Myocyte (in vitro differentiated cells): ENCODE measurements around the gene DKK1. TPM values are rescaled to one million over a fixed set of nuclear protein-coding genes. Genes with fewer than 3 reads are reported as not detected.
A peak's percentile ranks its signal among the peaks of the same experiment; 100 is the strongest.

Experiments used
- DNase-seq: peaks from one replicate; pipeline ENCODE4 v3.0.0-alpha.2; 2012; ENCODE audit warnings: low read depth
- total RNA-seq: library from RNA; depleted of rRNA; stranded (reverse); fragments of >200 nt; gene quantifications from 2 replicates; pipeline ENCODE4 v1.2.3, GENCODE V29; 2014

The DKK1 gene
- total RNA-seq, 1 donor from 2014 or later: 13.5 TPM

DNA sequence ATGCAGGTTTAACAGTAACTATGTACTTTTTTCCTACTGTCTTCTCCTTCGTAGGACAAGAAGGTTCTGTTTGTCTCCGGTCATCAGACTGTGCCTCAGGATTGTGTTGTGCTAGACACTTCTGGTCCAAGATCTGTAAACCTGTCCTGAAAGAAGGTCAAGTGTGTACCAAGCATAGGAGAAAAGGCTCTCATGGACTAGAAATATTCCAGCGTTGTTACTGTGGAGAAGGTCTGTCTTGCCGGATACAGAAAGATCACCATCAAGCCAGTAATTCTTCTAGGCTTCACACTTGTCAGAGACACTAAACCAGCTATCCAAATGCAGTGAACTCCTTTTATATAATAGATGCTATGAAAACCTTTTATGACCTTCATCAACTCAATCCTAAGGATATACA lies 2.4 kb downstream of the DKK1 start:
- no peak for DNase-seq

DNA sequence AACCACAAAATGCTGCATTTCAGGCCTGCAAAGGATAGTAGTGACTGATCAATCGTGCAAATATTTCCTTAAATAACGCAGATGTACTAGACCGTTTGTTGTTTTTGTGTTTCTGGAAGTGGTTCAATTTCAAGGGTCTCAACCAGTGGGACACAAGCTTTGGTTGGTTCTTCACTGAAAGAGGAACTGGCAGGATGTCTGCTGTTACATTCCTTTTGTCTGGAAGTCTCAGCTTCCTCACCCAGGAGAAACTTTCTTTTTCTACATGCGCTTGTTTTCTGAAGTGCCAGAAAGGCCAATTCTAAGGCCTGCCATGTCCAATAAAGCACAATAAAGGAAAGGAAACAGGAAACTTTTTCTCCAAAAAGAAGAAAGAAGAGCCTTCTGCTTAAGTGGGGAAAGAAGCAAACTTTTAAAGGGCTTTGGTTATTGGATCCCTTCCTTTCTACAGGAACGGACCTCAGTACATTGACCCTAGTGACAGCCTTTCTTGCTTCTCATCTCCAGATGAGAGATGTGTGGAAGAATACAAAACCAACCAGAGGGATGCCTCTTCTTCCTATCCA lies 4.1 kb downstream of the DKK1 start:
- peak; percentile 39 for DNase-seq

DNA sequence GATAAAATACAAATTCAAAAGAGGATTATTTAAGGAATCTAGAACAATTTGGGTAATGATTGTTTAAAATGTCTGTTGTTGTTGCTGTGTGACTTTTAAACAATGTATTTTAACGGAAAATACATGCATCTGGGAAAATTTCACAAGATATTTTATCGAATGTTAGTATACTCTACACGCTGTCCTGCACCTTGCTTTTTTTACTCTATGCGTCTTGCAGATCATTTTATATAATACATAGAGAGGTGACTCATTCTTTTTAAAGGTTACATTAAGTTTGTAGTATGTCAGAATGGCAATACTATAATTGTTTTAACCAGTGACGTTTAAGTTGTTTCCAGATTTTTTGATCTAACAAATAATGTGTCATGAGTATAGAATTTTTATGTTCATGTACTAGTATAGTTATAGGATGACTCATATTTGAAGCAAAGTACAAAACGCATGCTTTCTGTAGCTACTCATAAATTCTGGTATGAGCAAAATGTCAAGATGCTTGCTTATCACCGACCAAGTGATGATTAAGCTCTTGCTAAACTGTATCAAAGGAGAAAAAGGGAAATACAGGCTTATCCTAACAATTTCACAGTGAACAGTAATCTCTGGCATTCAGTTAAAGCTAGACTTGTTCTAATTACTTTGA lies 4.9 kb downstream of the DKK1 start:
- no peak for DNase-seq

DNA sequence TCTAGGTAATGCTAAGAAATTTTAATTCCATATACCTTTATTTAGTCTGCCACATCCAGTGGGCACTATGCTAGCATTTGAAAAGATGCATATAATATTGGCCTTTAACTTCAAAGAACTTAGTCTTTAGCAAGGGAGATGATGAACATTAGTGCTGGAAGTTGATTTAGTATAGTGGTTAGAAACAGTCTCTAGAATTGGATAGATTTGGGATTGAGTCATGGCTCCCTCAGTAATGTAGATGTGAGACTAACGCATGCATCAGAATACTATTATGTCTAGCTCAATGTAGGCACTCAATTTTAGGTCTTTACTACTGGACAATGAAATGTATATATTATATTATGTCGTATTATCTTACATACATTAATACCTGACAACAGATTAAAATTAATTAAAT lies 5.8 kb downstream of the DKK1 start:
- no peak for DNase-seq

DNA sequence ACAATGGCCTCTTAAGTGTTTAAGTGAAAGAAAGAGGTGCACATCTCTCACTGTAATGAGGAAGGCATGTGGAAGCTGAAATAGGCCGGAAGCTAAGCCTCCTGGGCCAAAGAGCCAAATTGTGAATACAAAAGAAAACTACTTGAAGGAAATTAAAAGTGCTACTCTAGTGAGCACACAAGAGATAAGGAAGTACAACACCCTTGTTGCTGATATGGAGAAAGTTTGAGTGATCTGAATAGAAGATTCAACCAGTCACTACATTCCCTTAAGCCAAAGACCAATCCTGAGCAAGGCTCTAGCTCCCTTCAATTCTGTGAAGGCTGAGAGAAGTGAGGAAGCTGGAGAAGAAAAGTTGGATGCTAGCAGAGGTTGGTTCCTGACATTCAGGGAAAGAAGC lies 8.2 kb downstream of the DKK1 start:
- DNase-seq: no peak

DNA sequence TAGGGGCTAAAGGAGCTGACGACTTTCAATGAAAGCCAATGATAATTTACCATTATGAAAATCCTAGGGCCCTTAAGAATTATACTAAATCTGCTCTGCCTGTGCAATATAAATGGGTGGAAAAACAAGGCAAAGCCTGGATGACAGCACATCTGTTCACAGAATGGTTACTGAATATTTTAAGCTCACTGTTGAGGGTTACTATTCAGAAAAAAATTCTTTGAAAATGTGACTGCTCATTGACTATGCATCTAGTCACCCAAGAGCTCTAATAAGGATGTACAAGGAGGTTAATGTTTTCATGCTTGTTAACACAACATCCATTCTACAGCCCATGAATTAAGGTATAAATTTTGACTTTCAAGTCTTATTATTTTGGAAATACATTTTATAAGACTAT lies 8.9 kb downstream of the DKK1 start:
- no peak for DNase-seq

DNA sequence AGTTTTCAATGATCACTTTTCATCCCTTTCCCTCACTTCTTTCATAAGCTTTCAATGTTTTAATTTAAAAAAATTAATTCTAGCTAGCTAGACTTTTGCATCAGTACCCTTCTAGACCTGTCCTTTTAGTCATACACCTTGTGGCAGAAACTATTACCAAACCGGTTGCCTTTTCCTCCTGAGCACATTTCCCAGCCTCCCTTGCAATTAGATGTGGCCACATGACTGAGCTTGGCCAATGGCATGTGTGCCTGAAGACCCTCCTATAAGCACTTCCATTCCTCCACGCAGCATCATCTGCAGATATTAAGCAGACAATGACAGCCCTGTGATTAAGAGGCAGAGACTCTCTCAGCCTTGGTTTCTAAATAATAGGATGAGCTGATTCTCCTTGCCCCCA lies 12.3 kb downstream of the DKK1 start:
- DNase-seq: no peak

DNA sequence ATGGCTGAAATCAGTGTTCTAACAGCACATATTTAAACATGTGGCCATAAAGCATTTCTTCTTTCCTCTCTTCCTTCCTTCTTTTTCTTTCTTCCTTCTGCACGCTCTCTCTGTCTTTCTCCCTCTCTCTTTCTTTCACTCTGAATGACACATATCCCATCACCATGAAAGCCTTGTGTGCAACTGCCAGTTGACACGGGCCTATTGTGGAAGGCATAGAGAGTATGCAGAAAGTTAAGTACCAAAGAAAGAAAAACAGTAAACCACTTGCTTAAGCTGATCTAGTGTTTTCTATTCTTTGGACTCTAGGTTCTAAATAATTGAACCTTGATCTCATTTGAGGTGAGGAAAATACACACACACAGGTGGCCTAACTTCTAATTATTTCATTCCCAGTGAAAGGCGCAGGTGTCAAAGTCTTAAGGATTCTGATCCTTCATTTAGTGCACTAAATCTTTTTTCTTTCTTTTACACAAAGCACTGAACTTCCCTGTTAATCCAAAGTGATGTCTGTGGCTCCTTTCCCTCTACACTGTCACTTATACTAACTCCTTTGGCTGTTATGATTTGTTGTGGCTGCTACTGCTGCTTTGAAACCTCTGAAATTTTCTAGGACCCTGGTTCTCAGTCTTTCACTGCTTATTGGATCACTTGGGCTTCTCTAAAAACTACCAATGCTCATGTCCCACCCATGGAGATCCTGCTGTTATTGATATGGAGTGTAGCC lies 17.7 kb downstream of the DKK1 start:
- DNase-seq: no peak

DNA sequence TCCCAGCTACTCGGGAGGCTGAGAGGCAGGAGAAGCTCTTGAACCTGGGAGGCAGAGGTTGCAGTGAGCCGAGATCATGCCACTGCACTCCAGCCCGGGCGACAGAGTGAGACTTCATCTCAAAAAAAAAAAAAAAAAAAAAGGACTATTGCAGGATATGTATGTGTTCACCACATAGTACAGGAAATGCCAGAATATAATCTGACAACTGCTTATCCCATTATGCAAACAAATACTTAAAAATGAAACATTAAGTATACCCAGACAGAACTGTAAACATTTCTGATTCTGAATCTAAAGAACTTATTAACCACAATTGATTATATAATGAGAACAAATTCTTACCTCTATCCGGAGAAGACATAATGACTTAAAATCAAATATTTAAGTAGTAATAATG lies 18.7 kb downstream of the DKK1 start:
- DNase-seq: no peak

DNA sequence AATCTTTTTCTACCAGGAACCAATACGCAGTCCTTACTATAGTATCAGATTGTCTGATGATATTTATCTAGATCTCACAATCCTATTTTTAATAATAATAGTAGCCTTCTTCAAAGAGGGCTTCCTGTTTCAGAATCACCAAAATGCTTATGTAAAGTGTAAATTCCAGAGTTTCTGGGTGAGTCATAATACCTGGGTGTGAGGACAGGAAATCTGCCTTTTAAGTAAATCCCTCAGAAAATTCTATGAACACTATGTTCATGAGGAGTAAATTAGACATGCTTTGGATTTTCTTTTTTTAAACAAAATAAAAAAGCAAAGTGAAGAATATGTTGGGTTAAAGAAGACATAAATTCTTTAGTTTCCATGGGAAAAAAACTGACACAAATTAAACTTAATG lies 20.5 kb downstream of the DKK1 start:
- no peak for DNase-seq

DNA sequence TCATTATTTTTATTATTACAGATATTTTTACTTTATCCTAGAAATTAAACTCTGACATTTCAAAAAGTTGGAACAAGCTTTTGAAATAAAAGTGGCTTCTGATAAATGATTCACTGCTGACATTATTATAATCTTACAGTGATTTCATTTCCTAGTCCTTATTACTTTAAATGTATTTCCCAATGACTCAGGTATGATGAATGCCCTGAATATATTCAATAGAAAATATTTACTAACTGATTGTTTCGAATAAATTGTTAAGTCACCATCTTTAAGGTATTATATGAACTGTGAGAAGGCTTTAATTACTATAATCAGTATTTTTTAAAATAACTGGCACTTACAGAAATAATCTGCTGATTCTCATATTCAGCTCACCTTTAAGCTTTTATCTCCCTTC lies 21.6 kb downstream of the DKK1 start:
- DNase-seq: no peak

DNA sequence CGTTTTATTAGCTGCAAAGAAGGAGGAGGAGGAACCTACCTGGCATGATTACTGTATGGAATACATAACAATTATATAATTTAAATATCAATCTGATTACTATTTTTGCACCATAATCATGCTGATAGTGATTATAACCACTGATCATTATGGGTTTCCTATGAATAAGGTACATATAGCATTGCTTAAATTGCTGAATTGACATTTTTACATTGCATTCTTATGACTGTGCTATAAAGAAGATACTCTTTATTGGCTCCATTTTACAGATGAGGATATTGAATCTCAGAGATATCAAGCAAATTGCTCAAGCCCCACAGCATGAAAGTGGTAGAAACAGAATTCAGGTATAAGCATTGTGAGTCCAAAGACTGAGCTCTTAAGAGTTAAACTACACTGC lies 23.1 kb downstream of the DKK1 start:
- DNase-seq: no peak

DNA sequence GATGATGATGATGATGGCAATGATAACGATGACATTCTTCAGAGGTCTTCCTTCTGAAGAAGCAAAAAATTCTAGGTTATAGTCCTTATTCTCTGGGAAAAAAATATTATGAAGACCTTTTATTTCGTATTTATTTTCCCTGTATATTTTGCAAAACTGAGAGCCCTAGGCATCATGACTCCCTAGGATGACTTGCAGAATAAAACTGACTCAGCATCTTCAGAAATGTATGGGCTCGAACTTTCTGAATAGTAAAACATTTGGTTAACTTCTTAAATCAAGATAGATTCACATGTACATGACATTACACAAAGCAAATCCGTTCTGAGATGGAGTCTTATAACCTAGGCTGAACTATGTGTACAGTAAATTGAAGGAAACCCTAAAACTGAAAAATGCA lies 29.4 kb downstream of the DKK1 start:
- no peak for DNase-seq

DNA sequence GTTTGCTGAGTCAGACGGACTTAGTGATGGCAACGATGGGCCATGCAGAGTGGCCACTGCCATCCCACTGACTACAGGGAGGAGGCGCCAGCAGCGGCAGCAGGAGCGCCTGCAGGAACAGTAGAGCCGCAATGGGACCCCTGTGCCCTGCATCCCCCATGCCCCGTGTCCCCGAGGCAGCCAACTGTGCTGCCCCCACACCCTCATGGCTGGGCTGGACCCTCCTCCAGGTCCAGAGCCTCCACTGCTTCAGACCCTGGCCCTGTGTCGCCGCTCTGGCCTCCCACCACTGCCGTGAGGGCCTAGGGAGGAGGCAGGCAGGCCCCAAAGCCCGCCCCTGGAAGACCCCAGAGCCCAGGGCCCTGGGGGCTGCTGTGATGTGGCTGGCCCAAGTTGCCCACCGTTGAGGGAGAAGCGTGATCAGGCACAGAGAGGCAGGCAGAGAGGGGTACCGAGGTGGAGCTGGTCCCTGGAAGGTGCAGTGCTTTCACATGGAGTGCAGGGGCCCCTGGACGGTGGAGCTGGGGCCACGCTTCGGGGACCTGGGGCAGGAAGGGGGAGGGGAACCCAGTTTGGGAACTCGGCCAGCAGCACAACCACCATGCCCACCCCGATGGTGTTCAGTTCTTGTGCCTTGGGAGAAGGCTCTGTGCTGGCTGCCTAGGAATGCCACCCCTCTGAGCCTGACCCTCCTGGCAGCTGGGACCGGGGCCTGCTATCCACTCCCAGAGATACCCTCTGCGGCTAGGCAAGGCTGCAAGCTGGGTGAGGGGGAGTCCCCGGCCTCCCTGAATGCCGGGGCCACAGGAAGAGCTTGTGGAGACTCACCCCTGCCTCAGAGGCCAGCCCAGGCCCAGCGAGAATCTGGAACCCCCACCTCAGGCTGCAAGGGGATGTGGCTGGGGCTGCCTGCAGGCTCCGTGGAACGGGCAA lies 32.6 kb downstream of the DKK1 start:
- no peak for DNase-seq

DNA sequence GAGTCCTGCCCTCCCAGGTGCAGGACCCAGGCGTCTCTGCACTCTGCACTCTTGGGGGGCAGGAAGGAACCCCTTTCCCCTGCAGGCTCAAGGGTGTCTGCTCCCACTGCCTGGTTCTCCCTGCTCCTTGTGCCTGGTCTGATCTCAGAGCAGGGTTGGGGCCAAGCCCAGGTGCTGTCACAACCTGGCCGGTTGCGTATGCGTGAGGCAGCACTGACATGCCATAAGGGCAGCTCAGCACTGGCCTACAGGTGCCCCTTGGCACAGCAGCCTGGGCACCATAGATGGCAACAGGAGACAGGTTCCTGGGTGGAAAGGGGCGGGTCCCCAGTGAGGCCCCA lies 33.2 kb downstream of the DKK1 start:
- no peak for DNase-seq

DNA sequence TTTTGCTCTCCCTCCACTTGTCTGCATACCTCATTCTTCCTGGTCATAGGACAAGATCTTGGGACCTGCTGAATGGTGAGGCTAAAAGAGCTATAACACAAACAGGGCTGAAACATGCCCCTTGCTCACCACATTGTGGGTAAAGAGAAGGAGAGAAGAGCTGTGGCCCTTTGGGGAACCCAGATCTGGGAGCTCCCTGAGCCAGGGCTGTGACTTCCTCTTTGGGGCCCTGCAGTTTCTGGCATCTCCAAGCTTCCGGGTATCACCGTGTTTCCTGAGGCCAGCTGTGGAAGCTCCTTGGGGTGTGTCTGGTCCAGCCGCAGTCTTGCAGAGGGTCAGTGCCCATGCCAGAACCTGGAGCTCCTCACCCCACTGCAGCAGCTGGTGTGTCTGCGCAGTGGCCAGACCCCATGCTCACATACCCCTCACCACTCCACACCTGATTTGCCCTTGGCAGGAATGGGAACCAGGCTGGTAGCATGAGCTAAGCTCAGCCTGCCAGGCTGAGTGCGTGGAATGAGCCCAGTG lies 34.0 kb downstream of the DKK1 start:
- DNase-seq: no peak

DNA sequence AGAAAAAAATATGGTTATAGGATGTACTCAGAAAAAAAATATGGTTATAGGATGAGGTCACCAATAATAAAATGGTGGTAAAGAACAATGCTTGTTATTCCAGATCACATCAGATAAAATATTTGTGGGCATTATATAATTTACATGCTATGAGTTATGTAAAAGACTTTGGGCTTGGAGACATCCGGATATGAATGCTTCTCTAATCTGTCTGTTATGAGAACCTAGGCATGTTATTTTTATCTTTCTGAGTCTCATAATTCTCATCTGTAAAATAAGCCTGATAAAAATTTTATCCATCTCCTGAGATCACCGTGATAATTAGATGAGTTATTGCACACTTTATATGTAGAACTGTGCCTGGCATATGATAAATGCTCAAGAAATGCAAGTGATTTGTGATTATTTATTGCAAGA lies 37.8 kb downstream of the DKK1 start:
- no peak for DNase-seq

DNA sequence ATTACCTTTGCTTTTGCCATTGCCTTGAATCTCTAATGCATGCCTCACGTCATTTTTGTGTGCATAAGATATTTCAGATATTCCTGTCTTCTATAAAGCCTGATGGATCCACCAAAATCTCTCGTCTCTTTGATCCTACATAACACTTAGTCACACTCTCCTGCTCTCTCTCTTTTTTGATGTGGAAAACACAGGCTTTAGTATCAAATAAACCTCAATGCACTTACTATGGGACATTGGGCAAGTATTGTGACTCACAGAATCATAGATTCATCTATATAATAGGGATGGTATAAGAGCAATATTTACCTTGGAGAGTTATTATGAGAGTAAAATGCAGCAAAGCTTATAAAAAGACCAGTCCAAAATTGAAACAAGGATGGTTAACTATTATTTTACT lies 39.1 kb downstream of the DKK1 start:
- no peak for DNase-seq

DNA sequence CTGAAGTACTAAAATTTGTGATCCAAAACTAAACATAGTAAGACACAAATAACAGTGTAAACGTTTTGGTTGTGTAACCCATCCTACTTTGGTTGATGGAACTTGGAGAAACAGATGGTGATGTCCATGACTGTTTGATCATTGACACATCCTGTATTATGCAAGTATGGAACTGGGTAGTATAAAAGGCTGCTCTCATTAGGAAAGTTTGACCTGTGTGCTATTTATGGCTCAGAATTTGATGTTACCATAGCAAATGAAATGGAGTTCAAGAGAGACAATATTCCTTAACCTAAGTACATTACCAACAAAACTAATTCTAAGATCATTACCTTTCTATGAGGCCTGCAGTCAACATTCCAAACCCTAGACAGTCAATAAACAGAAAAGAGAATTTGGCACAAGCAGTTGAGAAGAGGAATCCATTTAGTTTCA lies 39.9 kb downstream of the DKK1 start:
- peak; percentile 8 for DNase-seq

DNA sequence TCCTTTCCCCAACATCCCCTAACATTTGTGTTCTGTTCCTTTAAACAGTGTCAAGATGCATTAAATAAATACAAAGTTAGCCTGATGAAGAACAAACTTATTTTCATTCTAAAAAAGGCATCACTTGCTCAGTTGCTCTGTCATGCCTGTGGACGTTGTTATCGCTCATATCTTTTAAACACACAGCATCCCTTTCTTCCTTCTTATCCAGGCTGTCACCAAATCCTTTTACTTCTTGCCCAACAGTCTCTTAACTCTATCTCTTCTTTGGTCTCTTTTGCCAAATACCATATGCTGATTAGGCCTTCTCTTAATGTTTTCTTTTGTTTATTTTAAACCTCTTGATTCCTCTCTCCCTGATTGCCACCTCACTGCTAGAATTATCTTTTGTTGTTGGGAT lies 43.9 kb downstream of the DKK1 start:
- DNase-seq: no peak

DNA sequence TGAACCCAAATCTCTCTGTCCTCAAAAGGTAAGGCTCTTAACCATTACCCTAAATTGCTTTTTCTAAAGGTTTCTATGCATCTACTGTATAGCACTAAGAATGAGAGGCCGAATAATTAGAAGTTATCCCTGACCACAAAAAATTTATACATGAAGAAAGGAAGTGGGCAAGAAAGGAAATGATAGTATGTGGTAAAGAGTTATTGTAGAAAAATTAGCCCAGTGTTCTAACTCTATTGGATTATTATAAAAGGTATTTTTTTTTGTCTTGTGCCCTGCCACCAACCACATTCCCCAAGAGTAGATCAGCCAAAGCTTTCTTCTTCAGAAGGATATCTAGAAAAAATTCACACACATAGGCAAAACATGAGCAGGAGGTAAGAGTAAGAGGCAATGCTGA lies 45.4 kb downstream of the DKK1 start:
- DNase-seq: no peak
